Right ventricle myocardium inferior (tissue), 1 donor: ENCODE measurements around the gene ZNF700. TPM values are rescaled to one million over a fixed set of nuclear protein-coding genes. Genes with fewer than 3 reads are reported as not detected.
"Not testable (repeated sequence)": the region's sequence is repeated elsewhere in the genome, so short reads cannot be mapped to it uniquely, and the experiment has no call there.

Source experiments
- ATAC-seq: fragments of 200-7000 bp; cut with Tn5 transposase; one replicate; pipeline ENCODE4 v1.9.1; 2020; ENCODE audit warnings: mild to moderate bottlenecking, moderate library complexity
- DNase-seq: peaks from one replicate; pipeline ENCODE4 v3.0.0; 2021; ENCODE audit errors: missing footprints
- intact Hi-C: fragments of 100-400 bp; cut with DNase I; formaldehyde crosslinking; loops from one replicate; pipeline ENCODE4 v1.11.0; 2022
- total RNA-seq: library from RNA; stranded (reverse); fragmentation: NEBNext Ultra II Directional; extraction: Animal tissue kit (Norgen Biotek cat#: 25700); gene quantifications from one replicate; pipeline ENCODE4 v1.2.1, GENCODE V29; 2021
- donor health status: DM: no; HTN: yes; CAD: no; lungs with severe emphysema.

Gene ZNF700
- total RNA-seq, 1 donor from 2014 or later: 4.1 TPM

- no peak for ATAC-seq
- no peak for DNase-seq
- intact Hi-C loops: no loop called here
These were observed 6.1 kb downstream of the ZNF700 start for GRCh38 chr19:11931051-11931450.

- intact Hi-C loops: no loop called here
- no peak for ATAC-seq
These were observed 6.6 kb downstream of the ZNF700 start for GRCh38 chr19:11931513-11931912.

GRCh38 chr19:11935829-11936228, 10.9 kb downstream of the ZNF700 start:
- ATAC-seq, intact Hi-C loops, DNase-seq: not testable (repeated sequence)

More at GRCh38 chr19:11931513-11931912, 6.6 kb downstream of the ZNF700 start:
- DNase-seq: no peak

- DNase-seq, ATAC-seq, intact Hi-C loops: not testable (repeated sequence)
These were observed 13.5 kb downstream of the ZNF700 start for GRCh38 chr19:11938383-11938782.

- DNase-seq, intact Hi-C loops, ATAC-seq: not testable (repeated sequence)
These were observed 16.5 kb downstream of the ZNF700 start for GRCh38 chr19:11941361-11941887.

GRCh38 chr19:11942008-11942842, 17.3 kb downstream of the ZNF700 start:
- intact Hi-C loops: no loop called here
- no peak for DNase-seq
- no peak for ATAC-seq

- DNase-seq: no peak
- no peak for ATAC-seq
- intact Hi-C loops: no loop called here
These were observed 17.9 kb downstream of the ZNF700 start for GRCh38 chr19:11942843-11943108.

GRCh38 chr19:11944656-11945055, 19.7 kb downstream of the ZNF700 start:
- DNase-seq (no peak), ATAC-seq (no peak)
- intact Hi-C loops: no loop called here

GRCh38 chr19:11948646-11949045, 23.7 kb downstream of the ZNF700 start:
- ATAC-seq (no peak), DNase-seq (no peak)
- intact Hi-C loops: no loop called here

- intact Hi-C loops: no loop called here
- DNase-seq: no peak
- ATAC-seq: no peak
These were observed 24.3 kb downstream of the ZNF700 start for GRCh38 chr19:11949201-11949600.

- intact Hi-C loops, ATAC-seq, DNase-seq: not testable (repeated sequence)
These were observed 24.7 kb downstream of the ZNF700 start for GRCh38 chr19:11949614-11950080.

- intact Hi-C loops: no loop called here
- no peak for ATAC-seq
- DNase-seq: no peak
These were observed 25.4 kb downstream of the ZNF700 start for GRCh38 chr19:11950312-11950711.

GRCh38 chr19:11963566-11964355, 38.9 kb downstream of the ZNF700 start:
- intact Hi-C loops: loop anchor here (1.0 to 10.0 kb wide), 3 partner anchors 25 to 91 kb away; partner anchors contain the start of gene ZNF878
- ATAC-seq: peak; percentile 87
- peak; percentile 92 for DNase-seq

- intact Hi-C loops: loop anchor here (1.0 to 10.0 kb wide), 3 partner anchors 24 to 90 kb away; partner anchors contain the start of gene ZNF878
- DNase-seq (peak; percentile 70), ATAC-seq (peak; percentile 54)
These were observed 39.6 kb downstream of the ZNF700 start for GRCh38 chr19:11964496-11964857.

- intact Hi-C loops: loop anchor here (1.0 to 10.0 kb wide), 4 partner anchors 23 to 175 kb away; partner anchors contain the start of genes ZNF20 and ZNF878
- peak; percentile 96 for DNase-seq
- peak; percentile 99 for ATAC-seq
These were observed 40.1 kb downstream of the ZNF700 start, which contains the start of gene ZNF763 for GRCh38 chr19:11964858-11965645. Gene ZNF763 (plus strand): TSS chr19:11965040. CDS start chr19:11965209, 169 bp downstream.

GRCh38 chr19:11970174-11970573, 45.3 kb downstream of the ZNF700 start:
- intact Hi-C loops: no loop called here
- no peak for ATAC-seq
- no peak for DNase-seq

GRCh38 chr19:11971041-11971440, 46.1 kb downstream of the ZNF700 start:
- intact Hi-C loops: no loop called here
- ATAC-seq: no peak
- DNase-seq: no peak

- ATAC-seq (no peak), DNase-seq (no peak)
- intact Hi-C loops: no loop called here
These were observed 48.3 kb downstream of the ZNF700 start for GRCh38 chr19:11973019-11973810.
